ENCODE results near the gene FOXK2.

DNA sequence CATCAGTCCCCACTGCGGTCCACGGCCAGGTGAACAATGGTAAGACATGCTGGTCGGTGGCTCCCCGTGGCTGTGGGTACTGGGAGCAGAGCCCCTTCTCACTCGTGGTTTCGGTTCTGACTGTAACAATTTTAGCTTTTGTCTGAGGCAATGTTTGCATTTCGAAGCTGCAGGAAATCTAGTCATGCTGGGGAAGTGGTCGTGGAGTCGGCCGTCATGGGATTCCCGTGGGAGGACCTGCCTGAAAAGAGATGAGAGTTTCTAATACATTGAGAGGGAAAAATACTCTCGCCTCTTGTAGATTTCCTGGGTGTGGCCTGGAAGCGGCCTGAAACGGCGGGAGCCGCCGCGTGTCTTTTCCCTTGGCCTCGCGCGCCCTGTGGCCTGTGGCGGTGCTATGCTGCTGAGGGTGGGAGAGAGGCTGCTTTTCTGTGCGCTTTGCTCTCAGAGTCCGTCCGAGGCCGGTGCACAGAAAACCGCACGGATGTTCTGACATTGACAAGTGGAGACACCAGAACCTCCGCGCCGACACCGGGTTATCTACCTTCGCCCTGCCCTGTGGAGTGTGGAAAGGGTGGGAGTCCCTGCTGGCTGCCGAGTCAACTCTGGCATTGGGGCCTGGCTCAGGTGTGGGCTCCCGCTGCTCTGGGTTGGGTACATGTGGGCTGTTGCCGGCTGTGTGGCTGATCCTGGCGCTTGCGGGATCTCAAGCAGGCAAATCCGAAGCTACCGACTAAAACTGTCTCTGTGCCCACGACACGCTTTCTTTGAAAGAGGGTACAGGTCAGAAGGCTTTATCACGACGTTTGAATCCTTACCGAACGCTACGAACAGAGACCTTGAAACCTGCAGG, 67.9 kb downstream of the FOXK2 start:
- no peak for TF ChIP-seq EZH2 (IDR thresholded peaks at IDR 0.05)
- no peak for TF ChIP-seq POLR2AphosphoS5 (IDR thresholded peaks at IDR 0.05; ENCODE audit: borderline replicate concordance, low read depth, low read length)
